Type B pancreatic cell (in vitro differentiated cells): ENCODE data around the gene NRCAM. TPM values are rescaled to one million over a fixed set of nuclear protein-coding genes. Genes with fewer than 3 reads are reported as not detected.
"Not testable (repeated sequence)": the region's sequence is repeated elsewhere in the genome, so short reads cannot be mapped to it uniquely, and the experiment has no call there.

Experiments
- DNase-seq: peaks from one replicate; pipeline ENCODE4 v3.0.0; 2021; ENCODE audit warnings: mixed read lengths; ENCODE audit not compliant: unreplicated experiment; ENCODE audit errors: extremely low spot score
- H3K27ac Mint-ChIP-seq: 2 replicates; pipeline ENCODE4 v1.8.0; 2021; ENCODE audit warnings: mild to moderate bottlenecking, mixed read lengths
- H3K27me3 Mint-ChIP-seq: 2 replicates; pipeline ENCODE4 v1.8.0; 2021; ENCODE audit warnings: mixed read lengths
- H3K36me3 Mint-ChIP-seq: 2 replicates; pipeline ENCODE4 v1.8.0; 2021; ENCODE audit warnings: mixed read lengths
- H3K4me1 Mint-ChIP-seq: one replicate; pipeline ENCODE4 v1.8.0; 2021; ENCODE audit warnings: mixed read lengths; ENCODE audit not compliant: unreplicated experiment
- H3K4me3 Mint-ChIP-seq: 2 replicates; pipeline ENCODE4 v1.8.0; 2021; ENCODE audit warnings: mild to moderate bottlenecking, mixed read lengths
- H3K9me3 Mint-ChIP-seq: 2 replicates; pipeline ENCODE4 v1.8.0; 2021; ENCODE audit warnings: mixed read lengths
- total RNA-seq: library from RNA; stranded (reverse); gene quantifications from 2 replicates; pipeline ENCODE4 v1.2.1, GENCODE V29; 2021; ENCODE audit warnings: low replicate concordance
- TF ChIP-seq, protein P1 (sequence below): fragments of 200-600 bp; sonication (generic); conservative IDR thresholded peaks from 2 replicates; pipeline ENCODE4 v1.5.0; 2021; ENCODE audit warnings: antibody characterized with exemption, mild to moderate bottlenecking

Gene NRCAM
- total RNA-seq, 1 donor from 2014 or later: 41.0 TPM

DNA sequence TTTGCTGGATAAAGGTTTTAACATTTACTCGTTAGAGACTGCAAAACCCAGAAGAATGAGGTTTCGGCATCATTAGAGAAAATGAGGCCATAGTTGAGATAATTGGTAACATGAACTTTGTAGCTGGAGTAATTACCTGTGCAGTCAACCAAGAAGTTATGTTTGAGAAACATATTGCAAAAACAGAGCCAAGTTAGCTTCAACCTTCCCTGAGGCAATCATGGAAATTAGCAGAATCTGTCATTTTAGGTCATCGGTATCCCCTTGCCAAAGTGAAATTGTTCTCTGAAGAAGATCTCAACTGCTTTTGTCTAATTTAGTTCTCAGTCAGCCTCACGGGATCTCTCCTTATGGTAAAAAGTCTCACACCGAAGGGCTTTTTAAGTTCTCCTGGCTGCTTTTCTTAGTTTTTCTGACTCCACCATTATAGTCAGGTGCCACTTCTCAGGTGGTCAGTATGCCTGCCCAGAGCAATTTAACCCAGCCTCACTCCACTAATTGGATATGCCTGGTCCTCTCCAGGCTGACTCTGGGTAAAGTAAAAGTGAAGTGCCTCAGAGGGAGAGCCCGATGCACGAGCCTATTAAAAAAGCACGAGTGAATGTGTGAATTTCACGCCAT, 52.5 kb downstream of the NRCAM start:
- no peaks in the 10 kb centered on the region for H3K9me3 Mint-ChIP-seq
- TF ChIP-seq, protein P1, sequence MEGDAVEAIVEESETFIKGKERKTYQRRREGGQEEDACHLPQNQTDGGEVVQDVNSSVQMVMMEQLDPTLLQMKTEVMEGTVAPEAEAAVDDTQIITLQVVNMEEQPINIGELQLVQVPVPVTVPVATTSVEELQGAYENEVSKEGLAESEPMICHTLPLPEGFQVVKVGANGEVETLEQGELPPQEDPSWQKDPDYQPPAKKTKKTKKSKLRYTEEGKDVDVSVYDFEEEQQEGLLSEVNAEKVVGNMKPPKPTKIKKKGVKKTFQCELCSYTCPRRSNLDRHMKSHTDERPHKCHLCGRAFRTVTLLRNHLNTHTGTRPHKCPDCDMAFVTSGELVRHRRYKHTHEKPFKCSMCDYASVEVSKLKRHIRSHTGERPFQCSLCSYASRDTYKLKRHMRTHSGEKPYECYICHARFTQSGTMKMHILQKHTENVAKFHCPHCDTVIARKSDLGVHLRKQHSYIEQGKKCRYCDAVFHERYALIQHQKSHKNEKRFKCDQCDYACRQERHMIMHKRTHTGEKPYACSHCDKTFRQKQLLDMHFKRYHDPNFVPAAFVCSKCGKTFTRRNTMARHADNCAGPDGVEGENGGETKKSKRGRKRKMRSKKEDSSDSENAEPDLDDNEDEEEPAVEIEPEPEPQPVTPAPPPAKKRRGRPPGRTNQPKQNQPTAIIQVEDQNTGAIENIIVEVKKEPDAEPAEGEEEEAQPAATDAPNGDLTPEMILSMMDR: no peak

DNA sequence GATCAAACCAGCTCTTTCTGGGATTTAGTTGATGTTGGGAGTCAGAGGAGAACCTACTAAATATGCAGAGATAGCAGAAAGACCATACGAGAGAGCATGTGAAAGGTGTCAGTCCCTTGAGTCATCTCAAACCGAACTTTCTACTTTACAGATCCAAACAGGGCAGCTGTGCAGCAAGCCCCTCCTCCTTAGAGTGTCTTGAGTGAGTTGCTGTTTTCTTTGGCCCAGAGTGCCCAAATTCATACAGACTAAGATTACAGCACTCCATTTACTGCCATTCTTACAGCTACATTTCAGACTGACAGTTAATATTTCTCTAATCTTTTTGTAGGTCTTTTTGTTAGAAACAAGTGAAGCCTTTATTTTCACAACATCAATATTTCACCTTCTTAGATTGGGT, 53.4 kb downstream of the NRCAM start:
- Mint-ChIP-seq H3K36me3 (peaks cover 5% of the 10 kb centered on the region), H3K27me3 (no peaks in the 10 kb centered on the region), H3K4me1 (peaks cover 17% of the 10 kb centered on the region), H3K9me3 (no peaks in the 10 kb centered on the region), H3K4me3 (peak overlapping the region; percentile 16), H3K27ac (no peak overlapping the region)
- DNase-seq: no peak
- TF ChIP-seq, protein P1: no peak

More for the DNA sequence above, 52.5 kb downstream of the NRCAM start:
- Mint-ChIP-seq H3K4me3 (no peak overlapping the region), H3K27me3 (no peaks in the 10 kb centered on the region), H3K27ac (no peak overlapping the region), H3K4me1 (peaks cover 17% of the 10 kb centered on the region), H3K36me3 (no peaks in the 10 kb centered on the region)
- DNase-seq: no peak

DNA sequence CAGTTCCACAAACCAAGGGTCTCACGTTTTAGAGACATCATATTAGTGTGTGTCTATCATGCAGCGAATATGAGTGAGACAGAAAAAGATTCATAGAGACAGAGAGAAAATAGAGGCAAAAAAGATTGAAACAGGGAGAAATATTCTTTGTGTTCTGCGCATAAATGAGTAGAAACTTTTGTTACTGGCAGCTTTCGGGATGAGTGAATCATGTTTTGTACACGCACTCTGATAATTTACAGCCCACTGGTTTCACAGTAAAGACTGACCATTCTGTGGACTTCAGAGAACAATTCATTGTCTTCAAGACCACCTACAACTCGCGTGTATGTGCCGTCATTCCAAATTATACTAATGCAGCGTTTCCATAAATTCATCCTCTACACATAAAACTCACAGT, 60.2 kb downstream of the NRCAM start:
- H3K9me3 Mint-ChIP-seq: peaks cover 5% of the 10 kb centered on the region
- H3K27me3 Mint-ChIP-seq: no peaks in the 10 kb centered on the region
- TF ChIP-seq, protein P1: no peak
- H3K4me1 Mint-ChIP-seq: no peaks in the 10 kb centered on the region
- peaks cover 5% of the 10 kb centered on the region for H3K36me3 Mint-ChIP-seq
- no peak overlapping the region for H3K4me3 Mint-ChIP-seq
- no peak for DNase-seq
- no peak overlapping the region for H3K27ac Mint-ChIP-seq

DNA sequence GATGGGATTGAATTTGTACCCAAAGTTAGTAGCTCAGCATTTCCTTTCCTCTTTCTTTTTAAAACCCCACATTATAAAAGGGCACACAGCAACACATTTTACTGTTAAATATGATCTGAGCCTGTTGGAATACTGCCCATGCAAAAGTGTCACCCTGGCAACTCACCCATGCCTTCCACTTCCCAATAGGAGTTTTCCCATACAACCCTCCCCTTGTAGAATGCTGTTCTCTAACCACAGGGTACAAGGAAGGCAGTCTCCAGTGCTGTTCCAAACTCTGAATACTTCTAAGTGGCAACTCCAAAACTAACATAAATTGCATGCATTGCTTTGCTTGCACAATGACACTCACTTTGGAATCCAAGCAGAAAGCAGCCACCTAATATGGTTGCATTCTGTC, 60.8 kb downstream of the NRCAM start:
- H3K27ac Mint-ChIP-seq: no peak overlapping the region
- DNase-seq: no peak
- H3K36me3 Mint-ChIP-seq: peaks cover 5% of the 10 kb centered on the region
- H3K27me3 Mint-ChIP-seq: no peaks in the 10 kb centered on the region
- TF ChIP-seq, protein P1: no peak
- no peak overlapping the region for H3K4me3 Mint-ChIP-seq
- H3K4me1 Mint-ChIP-seq: no peaks in the 10 kb centered on the region
- peaks cover 5% of the 10 kb centered on the region for H3K9me3 Mint-ChIP-seq

DNA sequence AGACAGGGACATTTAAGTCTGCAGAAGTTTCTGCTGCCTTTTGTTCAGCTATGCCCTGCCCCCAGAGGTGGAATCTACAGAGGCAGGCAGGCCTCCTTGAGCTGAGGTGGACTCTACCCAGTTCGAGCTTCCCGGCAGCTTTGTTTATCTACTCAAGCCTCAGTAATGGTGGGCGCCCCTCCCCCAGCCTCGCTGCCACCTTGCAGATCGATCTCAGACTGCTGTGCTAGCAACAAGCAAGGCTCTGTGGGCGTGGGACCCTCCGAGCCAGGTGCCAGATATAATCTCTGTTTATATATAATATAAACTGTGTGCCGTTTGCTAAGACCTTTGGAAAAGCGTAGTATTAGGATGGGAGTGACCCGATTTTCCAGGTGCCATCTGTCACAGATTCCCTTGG, 63.1 kb downstream of the NRCAM start:
- DNase-seq, H3K4me1 Mint-ChIP-seq: not testable (repeated sequence)

DNA sequence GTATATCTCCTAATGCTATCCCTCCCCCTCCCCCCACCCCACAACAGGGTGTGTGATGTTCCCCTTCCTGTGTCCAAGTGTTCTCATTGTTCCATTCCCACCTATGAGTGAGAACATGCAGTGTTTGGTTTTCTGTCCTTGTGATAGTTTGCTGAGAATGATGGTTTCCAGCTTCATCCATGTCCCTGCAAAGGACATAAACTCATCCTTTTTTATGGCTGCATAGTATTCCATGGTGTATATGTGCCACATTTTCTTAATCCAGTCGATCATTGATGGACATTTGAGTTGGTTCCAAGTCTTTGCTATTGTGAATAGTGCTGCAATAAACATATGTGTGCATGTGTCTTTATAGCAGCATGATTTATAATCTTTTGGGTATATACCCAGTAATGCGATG, 68.5 kb downstream of the NRCAM start:
- not testable (repeated sequence) for H3K4me3 Mint-ChIP-seq, H3K4me1 Mint-ChIP-seq, H3K36me3 Mint-ChIP-seq, H3K9me3 Mint-ChIP-seq, H3K27ac Mint-ChIP-seq, H3K27me3 Mint-ChIP-seq, DNase-seq

More for the DNA sequence above, 63.1 kb downstream of the NRCAM start:
- H3K27me3 Mint-ChIP-seq, H3K36me3 Mint-ChIP-seq, H3K4me3 Mint-ChIP-seq, H3K27ac Mint-ChIP-seq, H3K9me3 Mint-ChIP-seq: not testable (repeated sequence)
